ENCODE results near the gene IPO11. TPM values are rescaled to one million over a fixed set of nuclear protein-coding genes. Genes with fewer than 3 reads are reported as not detected.
"Not testable (repeated sequence)": the region's sequence is repeated elsewhere in the genome, so short reads cannot be mapped to it uniquely, and the experiment has no call there.

IPO11 gene
- total RNA-seq, 1 experiment from 2014 or later, result 16.1 TPM

GRCh38 chr5:62661126-62661525 is 248.6 kb downstream of the IPO11 start:
- Histone ChIP-seq H3K79me2 (ENCODE audit: low read length) (no peaks in the 10 kb centered on the region), H3K36me3 (ENCODE audit: low read depth, low read length) (no peaks in the 10 kb centered on the region), H2AFZ (ENCODE audit: low read length) (no peak overlapping the region), H3K9me3 (ENCODE audit: low read length) (no peaks in the 10 kb centered on the region), H3K4me1 (ENCODE audit: insufficient read depth, low read length) (no peaks in the 10 kb centered on the region), H3K9ac (ENCODE audit: low read length) (no peak overlapping the region), H4K20me1 (ENCODE audit: low read length) (no peaks in the 10 kb centered on the region), H3K4me3 (ENCODE audit: low read length) (no peak overlapping the region), H3K9me2 (replicated peaks; ENCODE audit: low read length) (no peaks in the 10 kb centered on the region), H3K27me3 (ENCODE audit: low read length) (no peaks in the 10 kb centered on the region), H3F3A (ENCODE audit: low read length, unreplicated experiment) (no peaks in the 10 kb centered on the region), H3K4me2 (ENCODE audit: low read length) (no peak overlapping the region), H3K27ac (ENCODE audit: low read length) (no peak overlapping the region)
- ATAC-seq (no peak), DNase-seq (no peak)
- intact Hi-C loops (cut with micrococcal nuclease), result no loop called here
- POLR2A ChIA-PET (ENCODE audit: unreplicated experiment), result no interaction called here
- BruUV-seq (replicated peaks), result no TSS peak
- no peak for TF ChIP-seq EZH2phosphoT487 (IDR thresholded peaks at IDR 0.05; ENCODE audit: borderline replicate concordance, low read length)
- no peak for TF ChIP-seq EZH2 (IDR thresholded peaks at IDR 0.05; ENCODE audit: low read length, unreplicated experiment)
- no peak for TF ChIP-seq CTCF (conservative IDR thresholded peaks at IDR 0.05; ENCODE audit: low read depth, low read length)
- CTCF ChIA-PET, result no interaction called here

- BruUV-seq (replicated peaks), result no TSS peak
- POLR2A ChIA-PET (ENCODE audit: unreplicated experiment), result no interaction called here
These were observed 250.0 kb downstream of the IPO11 start for GRCh38 chr5:62662521-62662920.

GRCh38 chr5:62671479-62671878 is 258.9 kb downstream of the IPO11 start:
- H3K36me3 ChIP-seq (ENCODE audit: low read depth, low read length), result no peaks in the 10 kb centered on the region
- H3K4me1 ChIP-seq (ENCODE audit: insufficient read depth, low read length), result no peaks in the 10 kb centered on the region
- no peak for ATAC-seq
- TF ChIP-seq CTCF (conservative IDR thresholded peaks at IDR 0.05; ENCODE audit: low read depth, low read length) (no peak), EZH2phosphoT487 (IDR thresholded peaks at IDR 0.05; ENCODE audit: borderline replicate concordance, low read length) (no peak), EZH2 (IDR thresholded peaks at IDR 0.05; ENCODE audit: low read length, unreplicated experiment) (no peak)
- H3K27me3 ChIP-seq (ENCODE audit: low read length), result no peaks in the 10 kb centered on the region
- no TSS peak for BruUV-seq (replicated peaks)
- no peaks in the 10 kb centered on the region for H4K20me1 ChIP-seq (ENCODE audit: low read length)
- intact Hi-C loops (cut with micrococcal nuclease), result no loop called here
- H3F3A ChIP-seq (ENCODE audit: low read length, unreplicated experiment), result no peaks in the 10 kb centered on the region
- H3K4me3 ChIP-seq (ENCODE audit: low read length), result no peak overlapping the region
- H2AFZ ChIP-seq (ENCODE audit: low read length), result no peak overlapping the region
- no peaks in the 10 kb centered on the region for H3K9me3 ChIP-seq (ENCODE audit: low read length)
- H3K9ac ChIP-seq (ENCODE audit: low read length), result no peak overlapping the region
- no peaks in the 10 kb centered on the region for H3K9me2 ChIP-seq (replicated peaks; ENCODE audit: low read length)
- H3K4me2 ChIP-seq (ENCODE audit: low read length), result no peak overlapping the region
- ChIA-PET CTCF (no interaction called here), POLR2A (ENCODE audit: unreplicated experiment) (no interaction called here)
- no peak overlapping the region for H3K27ac ChIP-seq (ENCODE audit: low read length)
- H3K79me2 ChIP-seq (ENCODE audit: low read length), result no peaks in the 10 kb centered on the region
- DNase-seq, result no peak

More at GRCh38 chr5:62662521-62662920, 250.0 kb downstream of the IPO11 start:
- Histone ChIP-seq H3K4me2 (ENCODE audit: low read length) (no peak overlapping the region), H3F3A (ENCODE audit: low read length, unreplicated experiment) (no peaks in the 10 kb centered on the region), H3K9me2 (replicated peaks; ENCODE audit: low read length) (no peaks in the 10 kb centered on the region), H3K27ac (ENCODE audit: low read length) (no peak overlapping the region), H3K4me3 (ENCODE audit: low read length) (no peak overlapping the region), H3K36me3 (ENCODE audit: low read depth, low read length) (no peaks in the 10 kb centered on the region), H3K27me3 (ENCODE audit: low read length) (no peaks in the 10 kb centered on the region), H3K9me3 (ENCODE audit: low read length) (no peaks in the 10 kb centered on the region), H3K4me1 (ENCODE audit: insufficient read depth, low read length) (no peaks in the 10 kb centered on the region), H3K79me2 (ENCODE audit: low read length) (no peaks in the 10 kb centered on the region), H2AFZ (ENCODE audit: low read length) (no peak overlapping the region), H3K9ac (ENCODE audit: low read length) (no peak overlapping the region), H4K20me1 (ENCODE audit: low read length) (no peaks in the 10 kb centered on the region)
- intact Hi-C loops (cut with micrococcal nuclease), result no loop called here
- TF ChIP-seq CTCF (conservative IDR thresholded peaks at IDR 0.05; ENCODE audit: low read depth, low read length) (no peak), EZH2 (IDR thresholded peaks at IDR 0.05; ENCODE audit: low read length, unreplicated experiment) (no peak), EZH2phosphoT487 (IDR thresholded peaks at IDR 0.05; ENCODE audit: borderline replicate concordance, low read length) (no peak)
- ATAC-seq, result no peak
- no peak for DNase-seq
- CTCF ChIA-PET, result no interaction called here

- H3K27ac ChIP-seq (ENCODE audit: low read length); H3K4me1 ChIP-seq (ENCODE audit: insufficient read depth, low read length); H3K4me2 ChIP-seq (ENCODE audit: low read length); BruUV-seq (replicated peaks); POLR2A ChIA-PET (ENCODE audit: unreplicated experiment); H3K9me3 ChIP-seq (ENCODE audit: low read length); H3K79me2 ChIP-seq (ENCODE audit: low read length); CTCF ChIA-PET; H3K4me3 ChIP-seq (ENCODE audit: low read length); DNase-seq; H3K9ac ChIP-seq (ENCODE audit: low read length); H3K36me3 ChIP-seq (ENCODE audit: low read depth, low read length); H4K20me1 ChIP-seq (ENCODE audit: low read length); H3F3A ChIP-seq (ENCODE audit: low read length, unreplicated experiment); H3K27me3 ChIP-seq (ENCODE audit: low read length); H3K9me2 ChIP-seq (replicated peaks; ENCODE audit: low read length); ATAC-seq; H2AFZ ChIP-seq (ENCODE audit: low read length); intact Hi-C loops (cut with micrococcal nuclease): not testable (repeated sequence)
These were observed 264.0 kb downstream of the IPO11 start for GRCh38 chr5:62676596-62676995.
